GM12878 (cell line): ENCODE results near the gene PRRC1. TPM values are rescaled to one million over a fixed set of nuclear protein-coding genes. Genes with fewer than 3 reads are reported as not detected.

ENCODE experiments used
- ATAC-seq: fragments of 200-7000 bp; cut with Tn5 transposase; 3 replicates; pipeline ENCODE4 v1.9.1; 2020; ENCODE audit warnings: mild to moderate bottlenecking, moderate library complexity
- BruUV-seq: library from RNA; stranded (reverse); fragments of 400-500 nt; replicated peaks from 2 replicates; lab custom pipeline; 2021; lab: Mats Ljungman, UMichigan
- CTCF ChIA-PET: fragments of 300-600 bp; sonication (Branson Sonifier 250); formaldehyde crosslinking; extraction: SDS; loops from one replicate; lab custom pipeline; 2021; ENCODE audit warnings: inconsistent platforms; lab: Yijun Ruan, JAX
- POLR2A ChIA-PET: fragments of 350-600 bp; formaldehyde crosslinking; extraction: SDS; loops from one replicate; lab custom pipeline; 2021; ENCODE audit warnings: inconsistent platforms; lab: Charles Lee
- RAD21 ChIA-PET: fragments of 300-600 bp; sonication (Branson Sonifier 250); formaldehyde crosslinking; loops from one replicate; lab custom pipeline; 2023; ENCODE audit warnings: antibody characterized with exemption; ENCODE audit not compliant: unreplicated experiment; lab: Charles Lee
- SMC1A ChIA-PET: fragments of 300-600 bp; sonication (Branson Sonifier 250); formaldehyde crosslinking; loops from one replicate; lab custom pipeline; 2023; ENCODE audit not compliant: unreplicated experiment, uncharacterized antibody; lab: Charles Lee
- DNase-seq: peaks from one replicate; pipeline ENCODE4 v3.0.0-alpha.2; 2011; ENCODE audit warnings: low read depth, low spot score
- FAIRE-seq: peaks from 3 replicates; lab custom pipeline; 2011; peaks lifted over from hg19 to GRCh38; lab: Jason Lieb, UNC
- H2AFZ ChIP-seq: 2 replicates; pipeline ENCODE4 v1.6.0; 2011; ENCODE audit warnings: low read depth, low read length, control low read depth; ENCODE audit not compliant: control insufficient read depth
- H3K27ac ChIP-seq: 2 replicates; pipeline ENCODE4 v1.5.1; 2011; ENCODE audit warnings: control low read depth; ENCODE audit not compliant: control insufficient read depth, insufficient read depth
- H3K27me3 ChIP-seq, 2 experiments: replicated peaks in 1 of 2; 2 replicates each; pipeline versions ENCODE4 v1.6.0 to v1.6.1; 2011; ENCODE audit warnings: low read length in 1 of 2; ENCODE audit not compliant: control insufficient read depth in 2 of 2, insufficient read depth in 2 of 2
- H3K36me3 ChIP-seq, 2 experiments: 2 replicates each; pipeline ENCODE4 v1.5.1; 2011; ENCODE audit warnings: low read length in 1 of 2; ENCODE audit not compliant: control insufficient read depth in 2 of 2, insufficient read depth in 2 of 2
- H3K4me1 ChIP-seq: 2 replicates; pipeline ENCODE4 v1.6.1; 2011; ENCODE audit warnings: mild to moderate bottlenecking, low read length, moderate library complexity, mixed read lengths; ENCODE audit not compliant: control insufficient read depth, insufficient read depth
- H3K4me2 ChIP-seq: 2 replicates; pipeline ENCODE4 v1.6.0; 2011; ENCODE audit warnings: control low read depth; ENCODE audit not compliant: control insufficient read depth, insufficient read depth
- H3K4me3 ChIP-seq: fragments of 200-600 bp; sonication (generic); 2 replicates; pipeline ENCODE4 v1.5.1; 2016
- H3K79me2 ChIP-seq: 2 replicates; pipeline ENCODE4 v1.6.0; 2011; ENCODE audit warnings: low read length; ENCODE audit not compliant: control insufficient read depth, insufficient read depth
- H3K9ac ChIP-seq: 2 replicates; pipeline ENCODE4 v1.8.0; 2011; ENCODE audit warnings: low read length, control low read depth, mixed read lengths; ENCODE audit not compliant: control insufficient read depth, insufficient read depth
- H3K9me3 ChIP-seq: replicated peaks from 3 replicates; pipeline ENCODE4 v1.5.1; 2011; ENCODE audit warnings: mild to moderate bottlenecking, low read length; ENCODE audit not compliant: control insufficient read depth, insufficient read depth
- H4K20me1 ChIP-seq: 2 replicates; pipeline ENCODE4 v1.6.0; 2011; ENCODE audit not compliant: control insufficient read depth, insufficient read depth
- BHLHE40 ChIP-seq, 2 experiments: fragments of 450-650 bp in 1 of 2; IDR thresholded peaks; 2 replicates each; pipeline ENCODE4 v1.6.1; 2011 to 2017; ENCODE audit warnings: low read depth in 2 of 2, borderline replicate concordance in 1 of 2, improper control_type of control experiment in 1 of 2, low read length in 1 of 2, mild to moderate bottlenecking in 1 of 2
- CBX5 ChIP-seq: sonication (generic); IDR thresholded peaks from 2 replicates; pipeline ENCODE4 v1.6.1; 2016; ENCODE audit warnings: low read depth, moderate library complexity, mild to moderate bottlenecking, inconsistent platforms
- EED ChIP-seq: sonication (generic); IDR thresholded peaks from 2 replicates; pipeline ENCODE4 v1.6.1; 2016; ENCODE audit warnings: antibody characterized with exemption, low read depth
- GABPA ChIP-seq: IDR thresholded peaks from 2 replicates; pipeline ENCODE4 v1.6.1; 2014; ENCODE audit warnings: antibody characterized with exemption, low read depth, mild to moderate bottlenecking, inconsistent platforms
- HDAC6 ChIP-seq: fragments of 200-600 bp; sonication (generic); IDR thresholded peaks from one replicate; pipeline ENCODE4 v1.8.0; 2017; ENCODE audit warnings: antibody characterized with exemption; ENCODE audit not compliant: unreplicated experiment
- NFYA ChIP-seq: IDR thresholded peaks from 2 replicates; pipeline ENCODE4 v1.6.1; 2011; ENCODE audit warnings: low read depth, mild to moderate bottlenecking, low read length, improper control_type of control experiment, borderline replicate concordance
- NFYB ChIP-seq: IDR thresholded peaks from 2 replicates; pipeline ENCODE4 v1.6.1; 2011; ENCODE audit warnings: low read depth, mild to moderate bottlenecking, low read length, improper control_type of control experiment, moderate library complexity; ENCODE audit not compliant: insufficient read depth
- NR2F1 ChIP-seq: fragments of 450-650 bp; conservative IDR thresholded peaks from 2 replicates; pipeline ENCODE4 v1.6.1; 2017; ENCODE audit warnings: mild to moderate bottlenecking
- PML ChIP-seq: IDR thresholded peaks from 2 replicates; pipeline ENCODE4 v1.6.1; 2012; ENCODE audit warnings: low read length, inconsistent platforms
- POLR2A ChIP-seq: IDR thresholded peaks from 2 replicates; pipeline ENCODE4 v1.6.1; 2011; ENCODE audit warnings: low read depth, mild to moderate bottlenecking, low read length
- TCF3 ChIP-seq: IDR thresholded peaks from 2 replicates; pipeline ENCODE4 v1.6.1; 2012; ENCODE audit warnings: low read depth, mild to moderate bottlenecking, low read length, borderline replicate concordance; ENCODE audit not compliant: insufficient read depth
- YBX1 ChIP-seq: fragments of 450-650 bp; IDR thresholded peaks from 2 replicates; pipeline ENCODE4 v1.6.1; 2016; ENCODE audit warnings: antibody characterized with exemption
- ZSCAN29 ChIP-seq: fragments of 450-650 bp; IDR thresholded peaks from 2 replicates; pipeline ENCODE4 v1.6.1; 2017; ENCODE audit warnings: mild to moderate bottlenecking, moderate library complexity
- WGBS: methylation state at CpG from one replicate; pipeline ENCODE4 v1.1.6; 2016; ENCODE audit warnings: low lambda C conversion rate; ENCODE audit not compliant: insufficient replicate concordance, insufficient coverage; ENCODE audit errors: missing lambda C conversion rate; 5-methylcytosine and 5-hydroxymethylcytosine counted together
- in situ Hi-C: fragments of 300-500 bp; cut with MboI; formaldehyde crosslinking; loops from 9 replicates; pipeline ENCODE4 v1.14.3; 2018; ENCODE audit warnings: mixed read lengths
- intact Hi-C: fragments of 100-400 bp; cut with micrococcal nuclease; formaldehyde crosslinking; loops from one replicate; pipeline ENCODE4 v1.14.2; 2022; ENCODE audit not compliant: unreplicated experiment
- polyA plus RNA-seq, 11 experiments: library from polyadenylated mRNA; depleted of rRNA in 4 of 11; unstranded in 6 of 11; stranded (reverse) in 5 of 11; fragments of >200 nt; fragmentation: Nextera tagmentation in 4 of 11; fragmentation: Illumina TruSeq in 1 of 11; extraction: Ambion mirVana in 4 of 11; extraction: Trizol in 1 of 11; gene quantifications; 1 replicate in 1 of 11; 2 replicates in 10 of 11; pipeline versions ENCODE4 v1.2.1 to v1.2.3, GENCODE V29; 2011 to 2016; ENCODE audit warnings: inconsistent platforms in 2 of 11, missing spikeins in 2 of 11, low read depth in 1 of 11
- total RNA-seq, 4 experiments: library from RNA; depleted of rRNA in 3 of 4; stranded (reverse); fragments of >200 nt in 3 of 4; fragmentation: Illumina TruSeq in 1 of 4; extraction: Trizol in 1 of 4; gene quantifications; 2 replicates each; pipeline versions ENCODE4 v1.2.1 to v1.2.3, GENCODE V29; 2013 to 2021

PRRC1 gene
- total and polyA plus RNA-seq, 10 of the 15 experiments (the other 5 are each of a cell fraction or from before 2014, with no cell fraction given), result 19.0 to 54.5 (median 31.0) TPM

GRCh38 chr5:127519527-127519926, 2.1 kb downstream of the PRRC1 start:
- RAD21 ChIA-PET, result no interaction called here

GRCh38 chr5:127521138-127521770, 3.8 kb downstream of the PRRC1 start:
- intact Hi-C loops (no loop called here), in situ Hi-C loops (no loop called here)
- no TSS peak for BruUV-seq
- Histone ChIP-seq H3K36me3 (peaks cover 0 to 12% of the 10 kb centered on the region in 2 experiments; a peak in 3 of 4 replicates), H3K9ac (no peak overlapping the region), H3K9me3 (peaks cover 9% of the 10 kb centered on the region), H3K4me2 (no peak overlapping the region), H3K4me1 (peaks cover 5% of the 10 kb centered on the region; the same call in 1 of the 2 replicates), H3K4me3 (no peak overlapping the region), H3K27ac (no peak overlapping the region), H2AFZ (no peak overlapping the region), H4K20me1 (no peaks in the 10 kb centered on the region), H3K79me2 (peaks cover 47% of the 10 kb centered on the region), H3K27me3 (no peaks in the 10 kb centered on the region)
- POLR2A ChIA-PET, result no interaction called here
- RAD21 ChIA-PET, result no interaction called here
- no peak for DNase-seq
- CTCF ChIA-PET, result interaction anchor here (0.9 kb wide), 1 partner anchor 15 kb away, joined by 3 read pairs; no protein-coding TSS in a partner anchor
- SMC1A ChIA-PET, result no interaction called here
- TF ChIP-seq ZSCAN29, result no peak
- TF ChIP-seq BHLHE40 (IDR thresholded peaks at IDR 0.05; ENCODE audit: borderline replicate concordance in 1 of 2, low read depth in 2 of 2, low read length in 1 of 2), result no peak
- no peak for TF ChIP-seq EED
- TF ChIP-seq HDAC6, result no peak
- TF ChIP-seq NFYA, result no peak
- no peak for TF ChIP-seq NFYB
- 0 out of 2 replicates have a peak, but pooled peaks have one; percentile 48 for TF ChIP-seq CBX5
- 96% methylated on average over 6 of the region's 6 CpGs for WGBS
- no peak for ATAC-seq
- no peak for FAIRE-seq

More at GRCh38 chr5:127519527-127519926, 2.1 kb downstream of the PRRC1 start:
- Histone ChIP-seq H3K79me2 (peaks cover 47% of the 10 kb centered on the region), H3K4me1 (peaks cover 5% of the 10 kb centered on the region)
- ATAC-seq (no peak), DNase-seq (no peak)
- no TSS peak for BruUV-seq
- TF ChIP-seq YBX1 (no peak), PML (no peak), TCF3 (no peak), NR2F1 (no peak), GABPA (no peak), POLR2A (no peak)
- TF ChIP-seq, all 136 proteins: peak for 0
- SMC1A ChIA-PET, result interaction anchor here (1.0 kb wide), 1 partner anchor 746 kb away, joined by 3 read pairs; no protein-coding TSS in a partner anchor
- Histone ChIP-seq H3K27me3 (no peaks in the 10 kb centered on the region), H4K20me1 (no peaks in the 10 kb centered on the region), H3K9ac (no peak overlapping the region), H3K36me3 (peaks cover 0 to 9% of the 10 kb centered on the region in 2 experiments; a peak in 3 of 4 replicates), H3K27ac (no peak overlapping the region), H2AFZ (no peak overlapping the region), H3K4me3 (peak overlapping the region; percentile 98; the same call in 1 of the 2 replicates), H3K4me2 (peak overlapping the region; percentile 28), H3K9me3 (peaks cover 7% of the 10 kb centered on the region)
- WGBS, result 82% methylated on average over 4 of the region's 4 CpGs
- in situ Hi-C loops (no loop called here), intact Hi-C loops (no loop called here)
- FAIRE-seq, result no peak
- POLR2A ChIA-PET, result interaction anchor here (0.6 kb wide), 1 partner anchor 12 kb away, joined by 3 read pairs; no protein-coding TSS in a partner anchor
- CTCF ChIA-PET, result no interaction called here
